Kidney (tissue), 22 donors: ENCODE measurements around the gene PLEKHG5. TPM values are rescaled to one million over a fixed set of nuclear protein-coding genes. Genes with fewer than 3 reads are reported as not detected.
A peak's percentile ranks its signal among the peaks of the same experiment; 100 is the strongest.

Experiments used
- DNase-seq, 5 donors: peaks; one replicate each; pipeline ENCODE4 v3.0.0-alpha.2; 2013 to 2020
- FAIRE-seq: peaks from 2 replicates; lab custom pipeline; 2012; peaks lifted over from hg19 to GRCh38; lab: Jason Lieb, UNC
- H3K27ac ChIP-seq, 2 donors: one replicate each; pipeline ENCODE4 v1.7.0; 2013; ENCODE audit warnings: low read depth in 2 of 2, low read length in 2 of 2, inconsistent platforms in 1 of 2
- H3K27me3 ChIP-seq: one replicate; pipeline ENCODE4 v1.7.1; 2013; ENCODE audit warnings: low read length, inconsistent platforms; ENCODE audit not compliant: control insufficient read depth, insufficient read depth
- H3K36me3 ChIP-seq, 3 donors: one replicate each; pipeline versions ENCODE4 v1.7.0 to v1.7.1; 2013; ENCODE audit warnings: low read length in 3 of 3, control low read depth in 1 of 3, inconsistent platforms in 1 of 3; ENCODE audit not compliant: insufficient read depth in 3 of 3, control insufficient read depth in 2 of 3
- H3K4me1 ChIP-seq, 3 donors: one replicate each; pipeline versions ENCODE4 v1.7.0 to v1.7.1; 2013; ENCODE audit warnings: low read length in 3 of 3, inconsistent platforms in 1 of 3, low read depth in 1 of 3; ENCODE audit not compliant: control insufficient read depth in 2 of 3, insufficient read depth in 2 of 3
- H3K4me3 ChIP-seq, 3 donors: one replicate each; pipeline versions ENCODE4 v1.7.0 to v1.8.1; 2013; ENCODE audit warnings: low read length in 3 of 3, control low read depth in 1 of 3, inconsistent platforms in 1 of 3
- H3K9ac ChIP-seq, 3 donors: one replicate each; pipeline versions ENCODE4 v1.7.0 to v1.7.1; 2013; ENCODE audit warnings: low read length in 3 of 3, control low read depth in 1 of 3, inconsistent platforms in 1 of 3
- H3K9me3 ChIP-seq, 3 donors: one replicate each; pipeline versions ENCODE4 v1.7.0 to v1.7.1; 2013; ENCODE audit warnings: low read length in 3 of 3, control low read depth in 1 of 3, inconsistent platforms in 1 of 3; ENCODE audit not compliant: control insufficient read depth in 2 of 3, insufficient read depth in 1 of 3
- CTCF ChIP-seq: IDR thresholded peaks from 3 replicates; pipeline ENCODE4 v1.5.1; 2012; ENCODE audit warnings: mild to moderate bottlenecking, moderate library complexity, borderline replicate concordance; ENCODE audit not compliant: insufficient read depth; ENCODE audit errors: extremely low read depth
- intact Hi-C: fragments of 100-400 bp; cut with DNase I; formaldehyde crosslinking; loops from one replicate; pipeline ENCODE4 v1.11.1; 2022
- long read RNA-seq, 10 donors: library from polyadenylated mRNA in 1 of 10; unstranded in 1 of 10; transcript quantifications; one replicate each; pipeline ENCODE4 v2.0.0 and lab custom pipeline, GENCODE V29; 2021 to 2026
- polyA plus RNA-seq: library from polyadenylated mRNA; stranded (reverse); fragments of 350-450 nt; fragmentation: Illumina TruSeq; extraction: RNeasy Lipid Tissue Mini Kit (QIAGEN cat#74804); gene quantifications from one replicate; pipeline ENCODE4 v1.2.3, GENCODE V29; 2014; ENCODE audit warnings: low read depth, low replicate concordance; ENCODE audit not compliant: insufficient read depth
- total RNA-seq: library from RNA; stranded (reverse); fragmentation: NEBNext Ultra II Directional; extraction: Animal tissue kit (Norgen Biotek cat#: 25700); gene quantifications from one replicate; pipeline ENCODE4 v1.2.1, GENCODE V29; 2021
- donor health status: control.
- donor health status: control.
- donor health status: control.
- donor health status: control.
- donor health status: control.
- donor health status: DM: yes; HTN: yes; CAD: no.
- donor health status: Normal renal cell carcinoma (clear cell type).

PLEKHG5 gene
- total RNA-seq (14.0 TPM), polyA plus RNA-seq (4.4 TPM)
- long read RNA-seq, donor 1, full-length matches to known transcripts: 1 of 1 reads
- long read RNA-seq, donor 1, partial matches to known transcripts: 0 of 1 reads
- long read RNA-seq, donor 1, other reads (novel, unspliced or antisense): 0 of 1 reads
- long read RNA-seq, donor 2: 0 reads
- long read RNA-seq, donor 3: 0 reads
- long read RNA-seq, donor 4: 0 reads
- long read RNA-seq, donor 5: 0 reads
- long read RNA-seq, donor 6: 0 reads
- long read RNA-seq, donor 7, partial matches to known transcripts: 1 of 2 reads
- long read RNA-seq, donor 7, other reads (novel, unspliced or antisense): 1 of 2 reads
- long read RNA-seq, donor 8: 0 reads
- long read RNA-seq, donor 9: 0 reads
- long read RNA-seq, donor 10: 0 reads

DNA sequence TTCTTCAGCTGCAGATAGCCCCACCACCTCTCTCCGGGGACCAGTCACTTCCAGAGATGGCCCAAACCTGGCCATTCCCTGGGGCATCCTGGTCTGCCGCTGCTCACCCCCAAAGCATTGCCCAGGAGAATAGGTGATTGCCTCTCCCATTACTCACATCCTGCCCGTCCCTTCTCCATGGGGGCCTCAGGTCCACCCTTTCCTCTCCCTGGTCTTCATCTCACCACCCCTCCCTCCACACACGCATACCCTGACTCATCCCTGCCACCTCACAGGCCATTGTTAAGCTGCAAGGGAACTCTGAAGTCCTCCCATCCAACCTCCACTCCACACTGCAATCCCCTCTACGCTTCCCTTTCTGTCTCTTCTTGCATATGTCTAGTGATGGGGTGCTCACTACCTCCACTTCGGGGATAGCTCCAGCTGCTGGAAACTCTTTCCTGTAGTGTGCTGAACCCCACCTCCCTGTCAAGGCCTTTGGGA is at the start of gene PLEKHG5:
TSS of gene PLEKHG5 (minus strand) at position 188 of the 483 bp plus-strand sequence. CDS start 14,096 bp downstream, outside the sequence.
- no peaks in the 10 kb centered on the region for H3K27me3 ChIP-seq

GRCh38 chr1:6538956-6539355 is 47.5 kb upstream of the PLEKHG5 start:
- TF ChIP-seq CTCF: no peak
- no peak for DNase-seq
- peaks cover 0 to 9% (median 8%) of the 10 kb centered on the region in 3 donors for H3K36me3 ChIP-seq
- no peak for FAIRE-seq
- H3K9ac ChIP-seq: no peak overlapping the region
- no peak overlapping the region for H3K27ac ChIP-seq
- intact Hi-C loops: no loop called here
- no peaks in the 10 kb centered on the region for H3K27me3 ChIP-seq
- no peak overlapping the region for H3K4me3 ChIP-seq
- no peaks in the 10 kb centered on the region for H3K4me1 ChIP-seq
- H3K9me3 ChIP-seq: no peaks in the 10 kb centered on the region

More for the DNA sequence above, at the start of gene PLEKHG5:
- DNase-seq: no peak
- Histone ChIP-seq H3K9me3 (no peaks in the 10 kb centered on the region), H3K4me3 (peak within 1 kb of the TSS in 2 of 3 donors; percentile 53 to 73), H3K4me1 (peaks cover 0 to 21% (median 0%) of the 10 kb centered on the region in 3 donors), H3K36me3 (no peaks in the 10 kb centered on the region), H3K9ac (peak within 1 kb of the TSS in 2 of 3 donors; percentile 41 to 78), H3K27ac (peak within 1 kb of the TSS; percentile 28 to 63)
- intact Hi-C loops: no loop called here
- no peak for TF ChIP-seq CTCF
- no peak for FAIRE-seq

DNA sequence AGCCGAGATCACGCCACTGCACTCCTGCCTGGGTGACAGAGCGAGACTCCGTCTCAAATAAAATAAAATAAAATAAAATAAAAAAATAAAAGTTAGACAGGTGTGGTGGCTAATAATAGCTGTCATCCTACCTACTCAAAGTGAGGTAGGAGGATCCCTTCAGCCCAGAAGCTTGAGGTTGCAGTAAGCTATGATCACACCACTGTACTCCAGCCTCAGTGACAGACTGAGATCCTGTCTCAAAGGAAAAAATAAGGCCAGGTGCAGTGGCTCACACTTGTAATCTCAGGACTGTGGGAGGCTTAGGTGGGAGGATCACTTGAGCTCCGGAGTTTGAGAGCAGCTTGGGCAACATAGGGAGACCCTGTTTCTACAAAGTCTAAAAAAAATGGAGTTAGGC is 44.8 kb upstream of the PLEKHG5 start:
- Histone ChIP-seq H3K4me1 (no peaks in the 10 kb centered on the region), H3K9ac (no peak overlapping the region), H3K4me3 (no peak overlapping the region), H3K27ac (no peak overlapping the region), H3K27me3 (no peaks in the 10 kb centered on the region), H3K9me3 (no peaks in the 10 kb centered on the region), H3K36me3 (peaks cover 11 to 24% (median 16%) of the 10 kb centered on the region in 3 donors)
- intact Hi-C loops: no loop called here
- no peak for TF ChIP-seq CTCF
- DNase-seq (no peak), FAIRE-seq (no peak)
